ENCODE data around the gene CCBE1. TPM values are rescaled to one million over a fixed set of nuclear protein-coding genes. Genes with fewer than 3 reads are reported as not detected.

The CCBE1 gene
- total and polyA plus RNA-seq, 2 of the 4 experiments (the other 2 are of a cell fraction): 64.8 to 148 TPM

DNA sequence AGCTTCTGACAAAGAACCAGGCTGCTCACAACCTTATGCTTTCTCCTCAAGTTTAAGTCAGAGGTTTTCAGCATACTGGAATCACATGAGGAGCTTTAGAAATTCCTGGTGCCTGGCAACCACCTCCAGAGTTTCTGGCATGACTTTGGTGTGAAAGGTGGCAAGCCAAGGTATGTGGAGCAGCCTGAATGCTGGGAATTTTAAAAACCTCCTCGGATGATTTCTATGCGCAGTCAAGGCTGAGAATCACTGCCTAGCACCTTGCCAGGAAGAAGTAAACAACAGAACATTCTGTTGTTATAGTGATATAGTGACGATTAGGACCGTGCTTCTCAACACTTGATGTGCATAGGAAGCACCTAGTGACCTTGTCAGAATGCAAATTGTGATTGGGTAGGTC lies 11.7 kb downstream of the CCBE1 start:
- Histone ChIP-seq H2BK120ac (ENCODE audit: low read depth, low read length) (no peak overlapping the region), H4K5ac (ENCODE audit: low read depth, low read length) (no peak overlapping the region), H3K79me1 (ENCODE audit: low read depth in 1 of 2, low read length in 2 of 2) (peaks cover 55 to 71% of the 10 kb centered on the region in 2 experiments), H3K4me2 (ENCODE audit: low read depth, low read length) (peak overlapping the region; percentile 10; the same call in 1 of the 2 replicates), H4K91ac (ENCODE audit: insufficient read depth, low read depth, low read length) (no peak overlapping the region), H3K27ac (ENCODE audit: insufficient read depth, low read length) (no peak overlapping the region), H3K23ac (ENCODE audit: low read depth, low read length) (peak overlapping the region; percentile 56), H2BK15ac (ENCODE audit: low read depth, low read length) (0 out of 3 replicates have a peak overlapping the region, but pooled peaks have one; percentile 27), H2AK9ac (replicated peaks; ENCODE audit: low read depth, low read length, poor library complexity) (peak overlapping the region; percentile 8), H2BK20ac (ENCODE audit: low read depth, low read length) (no peak overlapping the region), H3K18ac (ENCODE audit: low read depth, low read length) (no peak overlapping the region; the same call in 1 of the 2 replicates), H2AFZ (replicated peaks; ENCODE audit: low read length, poor library complexity) (peak overlapping the region; percentile 3), H3K56ac (ENCODE audit: extremely low read depth, insufficient read depth, low read length) (no peak overlapping the region; the same call in 1 of the 2 replicates), H2BK5ac (ENCODE audit: low read depth, low read length, poor library complexity, severe bottlenecking) (no peak overlapping the region), H3K4ac (ENCODE audit: low read depth, low read length) (no peak overlapping the region), H3K27me3 (ENCODE audit: control insufficient read depth, insufficient read depth, low read length) (no peaks in the 10 kb centered on the region), H2AK5ac (ENCODE audit: low read depth, low read length) (peak overlapping the region; percentile 71; the same call in 1 of the 2 replicates), H4K20me1 (ENCODE audit: insufficient read depth, low read length) (peaks cover 8% of the 10 kb centered on the region; the same call in 1 of the 2 replicates), H3K9me3 (ENCODE audit: control insufficient read depth, insufficient read depth, low read length) (no peaks in the 10 kb centered on the region), H4K8ac (ENCODE audit: low read depth in 2 of 2, low read length in 2 of 2) (peak overlapping the region in 1 of 2 experiments; percentile 51; a peak in 1 of 4 replicates), H3K36me3 (ENCODE audit: control insufficient read depth, insufficient read depth, low read length) (no peaks in the 10 kb centered on the region), H3K9me1 (ENCODE audit: insufficient read depth, low read length) (peaks cover 14% of the 10 kb centered on the region), H3K9ac (ENCODE audit: low read depth, low read length) (no peak overlapping the region), H3K14ac (replicated peaks; ENCODE audit: low read depth, low read length) (peak overlapping the region; percentile 59; the same call in 1 of the 2 replicates), H3K4me1 (ENCODE audit: control insufficient read depth, insufficient read depth, low read length) (peaks cover 29% of the 10 kb centered on the region), H3K4me3 (ENCODE audit: insufficient read depth, low read depth, low read length) (no peak overlapping the region)
- TF ChIP-seq SMC3 (IDR thresholded peaks at IDR 0.05; ENCODE audit: low read depth, low read length) (no peak), MAFK (IDR thresholded peaks at IDR 0.05; ENCODE audit: low read depth, low read length) (no peak), BHLHE40 (IDR thresholded peaks at IDR 0.05; ENCODE audit: low read depth, low read length) (no peak), CEBPB (IDR thresholded peaks at IDR 0.05; ENCODE audit: low read depth, low read length) (no peak), RFX5 (IDR thresholded peaks at IDR 0.05; ENCODE audit: low read depth, low read length) (no peak), NFE2L2 (IDR thresholded peaks at IDR 0.05; ENCODE audit: low read depth, low read length) (no peak), MXI1 (IDR thresholded peaks at IDR 0.05; ENCODE audit: borderline replicate concordance, low read depth, low read length) (no peak), MAZ (IDR thresholded peaks at IDR 0.05; ENCODE audit: borderline replicate concordance, low read depth, low read length) (no peak), RAD21 (IDR thresholded peaks at IDR 0.05; ENCODE audit: low read length) (no peak)
- TF ChIP-seq, protein P1, sequence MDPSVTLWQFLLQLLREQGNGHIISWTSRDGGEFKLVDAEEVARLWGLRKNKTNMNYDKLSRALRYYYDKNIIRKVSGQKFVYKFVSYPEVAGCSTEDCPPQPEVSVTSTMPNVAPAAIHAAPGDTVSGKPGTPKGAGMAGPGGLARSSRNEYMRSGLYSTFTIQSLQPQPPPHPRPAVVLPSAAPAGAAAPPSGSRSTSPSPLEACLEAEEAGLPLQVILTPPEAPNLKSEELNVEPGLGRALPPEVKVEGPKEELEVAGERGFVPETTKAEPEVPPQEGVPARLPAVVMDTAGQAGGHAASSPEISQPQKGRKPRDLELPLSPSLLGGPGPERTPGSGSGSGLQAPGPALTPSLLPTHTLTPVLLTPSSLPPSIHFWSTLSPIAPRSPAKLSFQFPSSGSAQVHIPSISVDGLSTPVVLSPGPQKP (IDR thresholded peaks at IDR 0.05; ENCODE audit: borderline replicate concordance, low read depth, low read length): no peak
- intact Hi-C loops (cut with micrococcal nuclease) (no loop called here), in situ Hi-C loops (cut with MboI; ENCODE audit: low sequenced_read_pairs) (no loop called here), dilution Hi-C loops (cut with HindIII; ENCODE audit: low sequenced_read_pairs, unreplicated experiment) (no loop called here)
- DNase-seq (no peak), ATAC-seq (ENCODE audit: low read depth) (no peak; the same call in 1 of the 2 replicates)
- WGBS, 2 experiments (ENCODE audit: extremely low coverage in 2 of 2, insufficient read length in 1 of 2): 17% methylated on average over 2 of the region's 4 CpGs; no CpG with 5 or more reads in 1 of the 2 experiments
- ChIA-PET POLR2A (ENCODE audit: unreplicated experiment) (no interaction called here), CTCF (interaction anchor here (1.4 to 1.5 kb wide), 2 partner anchors 11 to 138 kb away, joined by 5 read pairs; partner anchors contain the start of gene CCBE1)
- no TSS peak for BruUV-seq (replicated peaks)

Measured in IMR-90 (cell line).